Vagina (tissue), 2 donors: ENCODE measurements around the gene AMZ1. TPM values are rescaled to one million over a fixed set of nuclear protein-coding genes. Genes with fewer than 3 reads are reported as not detected.
A peak's percentile ranks its signal among the peaks of the same experiment; 100 is the strongest.

Source experiments
- DNase-seq, 2 donors: peaks; one replicate each; pipeline ENCODE4 v3.0.0-alpha.2; 2017; ENCODE audit errors: extremely low spot score in 2 of 2
- H3K27ac ChIP-seq: fragments of 200-600 bp; sonication (generic); one replicate; pipeline ENCODE4 v1.5.1; 2019
- H3K27me3 ChIP-seq: fragments of 200-600 bp; sonication (generic); one replicate; pipeline ENCODE4 v1.5.1; 2019
- H3K36me3 ChIP-seq, 2 donors: fragments of 200-600 bp; sonication (generic); one replicate each; pipeline ENCODE4 v1.5.1; 2017 to 2019
- H3K4me1 ChIP-seq: fragments of 200-600 bp; sonication (generic); one replicate; pipeline ENCODE4 v1.5.1; 2019
- H3K4me3 ChIP-seq, 2 donors: fragments of 200-600 bp; sonication (generic); 1 replicate in 1 of 2; 2 replicates in 1 of 2; pipeline ENCODE4 v1.5.1; 2016 to 2019
- H3K9me3 ChIP-seq: fragments of 200-600 bp; sonication (generic); one replicate; pipeline ENCODE4 v1.5.1; 2019
- CTCF ChIP-seq, 3 experiments: fragments of 450-650 bp in 2 of 3; fragments of 200-600 bp in 1 of 3; sonication (generic) in 1 of 3; IDR thresholded peaks; one replicate each; pipeline ENCODE4 v1.5.1; 2017 to 2019; ENCODE audit warnings: antibody characterized with exemption in 3 of 3, mild to moderate bottlenecking in 2 of 3, moderate library complexity in 2 of 3
- POLR2A ChIP-seq, 2 donors: fragments of 450-650 bp; IDR thresholded peaks; one replicate each; pipeline ENCODE4 v1.6.1; 2017; ENCODE audit warnings: antibody characterized with exemption in 2 of 2, mild to moderate bottlenecking in 2 of 2, moderate library complexity in 2 of 2
- POLR2AphosphoS5 ChIP-seq, 2 donors: sonication (generic); formaldehyde crosslinking; IDR thresholded peaks; one replicate each; pipeline ENCODE4 v1.9.0; 2017; ENCODE audit warnings: antibody characterized with exemption in 2 of 2, mild to moderate bottlenecking in 2 of 2, low read depth in 1 of 2; ENCODE audit not compliant: insufficient read depth in 1 of 2
- intact Hi-C: fragments of 100-400 bp; cut with DNase I; formaldehyde crosslinking; loops from one replicate; pipeline ENCODE4 v1.15.1; 2023
- total RNA-seq: library from RNA; depleted of rRNA; stranded (reverse); fragments of >200 nt; gene quantifications from one replicate; pipeline ENCODE4 v1.2.3, GENCODE V29; 2016

The AMZ1 gene
- total RNA-seq, 1 donor from 2014 or later = 1.2 TPM

DNA sequence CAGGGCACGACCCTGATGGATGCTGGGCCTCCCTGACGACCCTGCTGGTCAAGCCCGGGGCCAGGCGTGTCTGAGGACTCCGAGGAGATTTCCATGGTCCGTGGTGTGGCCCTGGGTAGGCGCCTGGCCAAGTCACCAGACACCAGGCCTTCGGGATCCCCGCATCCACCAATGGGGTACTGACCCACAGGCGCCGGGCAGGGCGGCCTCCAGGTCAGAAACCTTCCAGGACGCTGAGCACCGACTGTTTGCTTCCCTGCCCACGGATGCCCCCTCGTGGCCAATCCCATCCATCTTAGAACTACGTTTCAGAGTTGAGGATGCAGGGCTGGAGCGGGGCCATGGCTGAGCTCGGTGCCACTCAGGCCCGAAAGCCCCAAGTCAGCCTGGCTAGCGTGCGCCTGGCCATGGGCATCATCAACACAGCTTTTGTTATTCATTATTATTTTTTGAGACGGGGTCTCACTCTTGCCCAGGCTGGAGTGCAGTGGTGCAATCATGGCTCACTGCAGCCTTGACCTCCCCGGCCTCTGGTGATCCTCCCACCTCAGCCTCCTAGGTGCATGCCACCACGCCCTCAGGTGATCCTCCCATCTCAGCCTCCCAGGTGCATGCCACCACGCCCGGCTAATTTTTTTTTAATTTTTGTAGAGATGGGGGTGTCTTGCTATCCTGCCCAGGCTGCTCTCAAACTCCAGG, 7.1 kb upstream of the AMZ1 start:
- H3K9me3 ChIP-seq = no peaks in the 10 kb centered on the region
- H3K36me3 ChIP-seq = no peaks in the 10 kb centered on the region
- no peaks in the 10 kb centered on the region for H3K27me3 ChIP-seq
- no peak overlapping the region for H3K4me3 ChIP-seq
- intact Hi-C loops = loop anchor here (10.0 kb wide), 2 partner anchors 106 to 206 kb away; partner anchors contain the start of gene GRIFIN
- peaks cover 21% of the 10 kb centered on the region for H3K4me1 ChIP-seq
- no peak overlapping the region for H3K27ac ChIP-seq
- TF ChIP-seq CTCF (IDR thresholded peaks at IDR 0.05) = peak; percentile 30 to 75 (median 44)
- TF ChIP-seq POLR2AphosphoS5 (IDR thresholded peaks at IDR 0.05; ENCODE audit: insufficient read depth in 1 of 2, low read depth in 1 of 2) = peak in 1 of 2 donors; percentile 15
- TF ChIP-seq POLR2A (IDR thresholded peaks at IDR 0.05) = no peak
- no peak for DNase-seq

DNA sequence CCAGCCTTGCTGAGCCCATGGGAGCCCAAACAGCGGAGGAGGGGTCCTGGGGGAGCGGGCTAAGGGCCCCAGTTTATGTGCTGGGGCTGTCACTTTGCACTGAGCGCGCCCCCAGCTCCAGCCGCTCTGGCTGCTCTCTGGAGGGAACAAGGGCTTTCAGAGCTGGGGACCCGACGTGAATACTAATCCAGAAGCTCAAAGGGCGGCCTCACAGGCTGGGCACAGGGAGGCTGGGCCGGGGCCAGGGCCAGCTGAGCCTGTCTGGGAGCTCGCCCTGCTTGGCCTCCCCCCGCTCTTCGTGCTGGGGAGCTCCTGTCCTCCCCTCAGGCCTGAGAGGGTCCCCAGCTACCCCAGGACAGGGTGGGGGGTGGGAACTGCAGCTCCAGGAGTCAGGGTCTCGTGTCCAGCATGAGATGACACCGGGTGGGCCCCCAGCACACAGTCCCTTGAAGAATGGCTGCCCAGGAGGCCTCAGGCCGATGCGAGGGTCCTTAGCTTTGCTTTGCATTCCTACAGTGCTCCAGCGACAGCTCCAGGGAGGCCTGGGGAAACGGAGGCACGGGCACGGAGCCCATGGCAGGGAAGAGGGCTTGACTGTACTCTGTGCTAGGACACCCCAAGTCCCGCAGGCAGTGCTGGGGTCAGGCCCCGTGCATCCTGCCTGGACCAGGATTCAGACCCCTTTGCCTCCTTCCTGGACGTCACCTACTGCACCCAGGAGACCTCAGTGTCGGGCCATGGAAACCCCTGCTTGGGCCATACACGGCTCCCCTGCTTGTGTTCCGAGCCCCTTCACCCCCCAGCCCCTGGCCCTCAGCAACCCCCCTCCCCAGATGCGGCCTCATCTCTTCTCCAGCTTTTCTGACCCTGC, 5.8 kb upstream of the AMZ1 start:
- Histone ChIP-seq H3K4me1 (peaks cover 23% of the 10 kb centered on the region), H3K9me3 (no peaks in the 10 kb centered on the region), H3K36me3 (no peaks in the 10 kb centered on the region), H3K27me3 (no peaks in the 10 kb centered on the region), H3K27ac (no peak overlapping the region), H3K4me3 (no peak overlapping the region)
- TF ChIP-seq POLR2A (IDR thresholded peaks at IDR 0.05) (no peak), POLR2AphosphoS5 (IDR thresholded peaks at IDR 0.05; ENCODE audit: insufficient read depth in 1 of 2, low read depth in 1 of 2) (no peak), CTCF (IDR thresholded peaks at IDR 0.05) (no peak)
- no peak for DNase-seq
- intact Hi-C loops = loop anchor here (10.0 kb wide), 2 partner anchors 107 to 207 kb away; partner anchors contain the start of gene GRIFIN

DNA sequence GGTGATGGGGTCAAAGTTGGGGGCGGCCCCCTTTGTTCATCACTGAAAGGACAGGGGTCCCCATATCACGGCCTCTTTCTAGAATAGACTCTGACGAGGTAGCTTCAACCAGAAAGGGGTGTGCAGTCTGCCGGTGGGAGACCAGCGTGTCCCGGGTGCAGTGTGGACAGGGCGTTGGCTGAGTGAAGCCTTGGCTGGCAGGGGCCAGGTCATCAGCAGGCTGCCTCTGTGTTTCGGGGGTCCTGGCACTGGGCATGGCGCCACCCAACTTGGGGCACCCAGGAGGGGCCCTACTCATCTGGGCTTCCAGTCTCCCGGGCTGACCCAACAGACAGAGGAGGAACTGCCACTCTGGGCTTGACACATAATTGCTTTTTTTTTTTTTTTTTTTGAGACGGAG, 3.5 kb upstream of the AMZ1 start:
- no peak for DNase-seq
- H3K4me1 ChIP-seq = peaks cover 31% of the 10 kb centered on the region
- H3K36me3 ChIP-seq = no peaks in the 10 kb centered on the region
- H3K27ac ChIP-seq = no peak overlapping the region
- no peaks in the 10 kb centered on the region for H3K27me3 ChIP-seq
- no peak for TF ChIP-seq CTCF (IDR thresholded peaks at IDR 0.05)
- no peak for TF ChIP-seq POLR2A (IDR thresholded peaks at IDR 0.05)
- TF ChIP-seq POLR2AphosphoS5 (IDR thresholded peaks at IDR 0.05; ENCODE audit: insufficient read depth in 1 of 2, low read depth in 1 of 2) = no peak
- no peak overlapping the region for H3K4me3 ChIP-seq
- no peaks in the 10 kb centered on the region for H3K9me3 ChIP-seq
- intact Hi-C loops = loop anchor here (10.0 kb wide), 2 partner anchors 110 to 210 kb away; partner anchors contain the start of gene GRIFIN

DNA sequence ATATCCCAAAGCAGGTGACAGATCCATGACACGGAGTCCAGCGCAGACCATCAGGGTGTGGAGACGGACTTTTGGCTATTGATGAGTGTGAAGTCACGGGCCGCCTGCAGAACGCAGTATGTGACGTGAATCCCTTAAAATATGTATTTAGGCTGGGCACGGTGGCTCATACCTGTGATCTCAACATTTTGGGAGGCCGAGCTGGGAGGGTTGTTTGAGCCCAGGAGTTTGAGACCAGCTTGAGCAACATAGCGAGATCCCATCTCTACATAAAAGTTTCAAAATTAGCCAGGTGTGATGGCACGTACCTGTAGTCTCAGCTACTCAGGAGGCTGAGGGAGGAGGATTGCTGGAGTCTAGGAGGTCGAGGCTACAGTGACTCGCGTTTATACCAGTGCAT, 1.9 kb upstream of the AMZ1 start:
- H3K9me3 ChIP-seq = no peaks in the 10 kb centered on the region
- intact Hi-C loops = loop anchor here (10.0 kb wide), 2 partner anchors 111 to 211 kb away; partner anchors contain the start of gene GRIFIN
- H3K4me1 ChIP-seq = peaks cover 30% of the 10 kb centered on the region
- no peak for DNase-seq
- H3K27me3 ChIP-seq = no peaks in the 10 kb centered on the region
- no peak overlapping the region for H3K4me3 ChIP-seq
- H3K36me3 ChIP-seq = no peaks in the 10 kb centered on the region
- no peak overlapping the region for H3K27ac ChIP-seq
- TF ChIP-seq POLR2A (IDR thresholded peaks at IDR 0.05) (no peak), CTCF (IDR thresholded peaks at IDR 0.05) (no peak), POLR2AphosphoS5 (IDR thresholded peaks at IDR 0.05; ENCODE audit: insufficient read depth in 1 of 2, low read depth in 1 of 2) (no peak)
